ENCODE data around the gene GALNT13.

GALNT13 gene

GRCh38 chr2:154449951-154450658, 578.4 kb downstream of the GALNT13 start:
- no peak for DNase-seq (ENCODE audit: low read depth)
- TF ChIP-seq, protein P1, sequence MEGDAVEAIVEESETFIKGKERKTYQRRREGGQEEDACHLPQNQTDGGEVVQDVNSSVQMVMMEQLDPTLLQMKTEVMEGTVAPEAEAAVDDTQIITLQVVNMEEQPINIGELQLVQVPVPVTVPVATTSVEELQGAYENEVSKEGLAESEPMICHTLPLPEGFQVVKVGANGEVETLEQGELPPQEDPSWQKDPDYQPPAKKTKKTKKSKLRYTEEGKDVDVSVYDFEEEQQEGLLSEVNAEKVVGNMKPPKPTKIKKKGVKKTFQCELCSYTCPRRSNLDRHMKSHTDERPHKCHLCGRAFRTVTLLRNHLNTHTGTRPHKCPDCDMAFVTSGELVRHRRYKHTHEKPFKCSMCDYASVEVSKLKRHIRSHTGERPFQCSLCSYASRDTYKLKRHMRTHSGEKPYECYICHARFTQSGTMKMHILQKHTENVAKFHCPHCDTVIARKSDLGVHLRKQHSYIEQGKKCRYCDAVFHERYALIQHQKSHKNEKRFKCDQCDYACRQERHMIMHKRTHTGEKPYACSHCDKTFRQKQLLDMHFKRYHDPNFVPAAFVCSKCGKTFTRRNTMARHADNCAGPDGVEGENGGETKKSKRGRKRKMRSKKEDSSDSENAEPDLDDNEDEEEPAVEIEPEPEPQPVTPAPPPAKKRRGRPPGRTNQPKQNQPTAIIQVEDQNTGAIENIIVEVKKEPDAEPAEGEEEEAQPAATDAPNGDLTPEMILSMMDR (IDR thresholded peaks at IDR 0.05; ENCODE audit: low read depth, low read length, missing control alignments), result no peak
- no peak overlapping the region for H3K4me3 ChIP-seq (ENCODE audit: low read depth, low read length)

GRCh38 chr2:154452471-154452870, 580.7 kb downstream of the GALNT13 start:
- DNase-seq (ENCODE audit: low read depth), result no peak
- no peak overlapping the region for H3K4me3 ChIP-seq (ENCODE audit: low read depth, low read length)
- TF ChIP-seq, protein P1 (IDR thresholded peaks at IDR 0.05; ENCODE audit: low read depth, low read length, missing control alignments), result no peak

DNA sequence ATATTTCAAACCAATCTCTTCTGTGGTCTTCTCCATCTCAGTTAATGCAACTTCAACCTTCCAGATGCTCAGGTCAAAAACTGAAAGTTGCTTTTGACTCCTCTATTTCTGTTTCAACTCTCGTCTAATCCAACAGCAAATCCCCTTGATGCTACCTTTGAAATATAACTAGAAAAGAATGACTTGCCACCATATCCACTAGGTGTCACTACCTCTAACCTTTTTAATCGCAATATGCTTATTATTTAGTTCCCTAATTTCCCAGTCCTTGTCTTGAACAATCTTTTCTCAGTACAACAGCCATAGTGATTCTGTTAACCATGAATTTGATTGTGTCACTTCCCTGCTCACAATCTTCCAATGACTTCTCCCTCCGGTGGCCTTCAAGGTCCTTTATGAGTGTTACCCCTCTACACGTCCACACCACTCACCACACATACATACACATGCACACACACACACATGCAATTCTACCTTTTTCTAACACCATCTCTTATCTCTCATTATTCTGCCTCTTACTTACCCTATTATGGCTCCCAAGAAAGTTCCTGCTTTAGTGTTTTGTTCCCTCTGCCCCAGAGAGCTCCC, 581.3 kb downstream of the GALNT13 start:
- no peak overlapping the region for H3K4me3 ChIP-seq (ENCODE audit: low read depth, low read length)
- no peak for DNase-seq (ENCODE audit: low read depth)
- TF ChIP-seq, protein P1 (IDR thresholded peaks at IDR 0.05; ENCODE audit: low read depth, low read length, missing control alignments), result peak; percentile 38

- no peak overlapping the region for H3K4me3 ChIP-seq (ENCODE audit: low read depth, low read length)
- DNase-seq (ENCODE audit: low read depth), result no peak
- TF ChIP-seq, protein P1 (IDR thresholded peaks at IDR 0.05; ENCODE audit: low read depth, low read length, missing control alignments), result no peak
Measured at GRCh38 chr2:154455166-154455565, 583.4 kb downstream of the GALNT13 start.

DNA sequence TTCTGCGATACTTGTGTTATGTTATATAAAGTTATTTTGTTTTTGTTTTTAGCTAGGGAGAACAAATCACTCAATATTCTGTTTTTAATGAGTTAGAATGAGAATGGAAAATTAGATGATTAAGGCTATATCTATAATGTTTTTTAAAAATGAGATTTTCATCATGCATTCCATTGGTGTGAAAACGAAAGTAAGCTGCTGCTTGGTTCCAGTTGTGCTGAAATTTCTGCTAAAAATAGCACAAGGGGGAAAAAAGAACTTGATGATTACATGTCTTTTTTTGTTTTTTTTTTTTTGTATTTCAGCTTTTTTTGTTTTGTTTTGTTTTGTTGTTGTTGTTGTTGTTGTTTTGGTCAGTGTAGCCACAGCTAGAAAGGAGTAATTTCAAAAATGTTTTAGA, 584.1 kb downstream of the GALNT13 start:
- TF ChIP-seq, protein P1 (IDR thresholded peaks at IDR 0.05; ENCODE audit: low read depth, low read length, missing control alignments), result no peak
- DNase-seq (ENCODE audit: low read depth), result no peak
- H3K4me3 ChIP-seq (ENCODE audit: low read depth, low read length), result no peak overlapping the region

GRCh38 chr2:154457286-154457685, 585.6 kb downstream of the GALNT13 start:
- TF ChIP-seq, protein P1 (IDR thresholded peaks at IDR 0.05; ENCODE audit: low read depth, low read length, missing control alignments), result no peak
- DNase-seq (ENCODE audit: low read depth), result no peak
- H3K4me3 ChIP-seq (ENCODE audit: low read depth, low read length), result no peak overlapping the region

- no peak overlapping the region for H3K4me3 ChIP-seq (ENCODE audit: low read depth, low read length)
- TF ChIP-seq, protein P1 (IDR thresholded peaks at IDR 0.05; ENCODE audit: low read depth, low read length, missing control alignments), result no peak
- no peak for DNase-seq (ENCODE audit: low read depth)
Measured at GRCh38 chr2:154459286-154459685, 587.6 kb downstream of the GALNT13 start.

All from GM12864 (cell line).